CD4-positive, CD25-positive, alpha-beta regulatory T cell (primary cell): ENCODE results near the gene ATXN3L. TPM values are rescaled to one million over a fixed set of nuclear protein-coding genes. Genes with fewer than 3 reads are reported as not detected.

Source experiments
- ATAC-seq, 2 donors: fragments of 150-1000 bp; cut with Tn5 transposase; one replicate each; pipeline ENCODE4 v1.10.0; 2021; ENCODE audit warnings: low read depth in 2 of 2, moderate number of reproducible peaks in 2 of 2, moderate library complexity in 1 of 2
- DNase-seq, 3 donors: peaks; one replicate each; pipeline versions ENCODE4 v3.0.0 to v3.0.0-alpha.2; 2012 to 2022; ENCODE audit warnings: mixed read lengths in 1 of 3
- H3K27ac ChIP-seq: one replicate; pipeline ENCODE4 v1.7.0; 2013; ENCODE audit warnings: mild to moderate bottlenecking, low read length; ENCODE audit not compliant: insufficient read depth, poor library complexity, severe bottlenecking
- H3K27me3 ChIP-seq: one replicate; pipeline ENCODE4 v1.7.0; 2013; ENCODE audit warnings: low read length; ENCODE audit not compliant: control insufficient read depth, insufficient read depth
- H3K36me3 ChIP-seq: one replicate; pipeline ENCODE4 v1.7.0; 2013; ENCODE audit warnings: mild to moderate bottlenecking, low read length, moderate library complexity; ENCODE audit not compliant: control insufficient read depth, insufficient read depth
- H3K4me1 ChIP-seq: 2 replicates; pipeline ENCODE4 v1.7.0; 2013; ENCODE audit warnings: mild to moderate bottlenecking, low read length; ENCODE audit not compliant: insufficient read depth, control insufficient read depth, poor library complexity, severe bottlenecking
- H3K4me3 ChIP-seq: one replicate; pipeline ENCODE4 v1.7.0; 2013; ENCODE audit warnings: low read depth, mild to moderate bottlenecking, low read length, moderate library complexity
- H3K9me3 ChIP-seq, 2 experiments: 1 replicate in 1 of 2; 2 replicates in 1 of 2; pipeline ENCODE4 v1.7.0; 2013; ENCODE audit warnings: low read length in 2 of 2, mild to moderate bottlenecking in 1 of 2, moderate library complexity in 1 of 2; ENCODE audit not compliant: control insufficient read depth in 2 of 2
- H3K27ac Mint-ChIP-seq, 3 donors: one replicate each; pipeline ENCODE4 v1.8.0; 2020 to 2022; ENCODE audit warnings: mild to moderate bottlenecking in 3 of 3, mixed read lengths in 3 of 3, moderate library complexity in 2 of 3
- H3K27me3 Mint-ChIP-seq: one replicate; pipeline ENCODE4 v1.8.0; 2022; ENCODE audit warnings: mild to moderate bottlenecking, mixed read lengths
- H3K36me3 Mint-ChIP-seq: one replicate; pipeline ENCODE4 v1.8.0; 2020; ENCODE audit warnings: mixed read lengths
- H3K4me1 Mint-ChIP-seq, 4 donors: one replicate each; pipeline ENCODE4 v1.8.0; 2020 to 2022; ENCODE audit warnings: mixed read lengths in 4 of 4, mild to moderate bottlenecking in 1 of 4
- H3K4me3 Mint-ChIP-seq, 4 donors: one replicate each; pipeline ENCODE4 v1.8.0; 2020 to 2022; ENCODE audit warnings: mild to moderate bottlenecking in 4 of 4, mixed read lengths in 4 of 4, moderate library complexity in 3 of 4
- H3K9me3 Mint-ChIP-seq, 7 donors: one replicate each; pipeline ENCODE4 v1.8.0; 2020 to 2022; ENCODE audit warnings: mixed read lengths in 7 of 7, mild to moderate bottlenecking in 3 of 7, moderate library complexity in 2 of 7
- polyA plus RNA-seq, 4 donors: library from polyadenylated mRNA; unstranded; fragments of 300-500 nt; fragmentation: Illumina TruSeq; gene quantifications; one replicate each; pipeline ENCODE4 v1.2.3, GENCODE V29; 2021
- total RNA-seq: library from RNA; stranded (reverse); gene quantifications from one replicate; pipeline ENCODE4 v1.2.3, GENCODE V29; 2022

Gene ATXN3L
- total and polyA plus RNA-seq, 5 donors from 2014 or later = not detected

DNA sequence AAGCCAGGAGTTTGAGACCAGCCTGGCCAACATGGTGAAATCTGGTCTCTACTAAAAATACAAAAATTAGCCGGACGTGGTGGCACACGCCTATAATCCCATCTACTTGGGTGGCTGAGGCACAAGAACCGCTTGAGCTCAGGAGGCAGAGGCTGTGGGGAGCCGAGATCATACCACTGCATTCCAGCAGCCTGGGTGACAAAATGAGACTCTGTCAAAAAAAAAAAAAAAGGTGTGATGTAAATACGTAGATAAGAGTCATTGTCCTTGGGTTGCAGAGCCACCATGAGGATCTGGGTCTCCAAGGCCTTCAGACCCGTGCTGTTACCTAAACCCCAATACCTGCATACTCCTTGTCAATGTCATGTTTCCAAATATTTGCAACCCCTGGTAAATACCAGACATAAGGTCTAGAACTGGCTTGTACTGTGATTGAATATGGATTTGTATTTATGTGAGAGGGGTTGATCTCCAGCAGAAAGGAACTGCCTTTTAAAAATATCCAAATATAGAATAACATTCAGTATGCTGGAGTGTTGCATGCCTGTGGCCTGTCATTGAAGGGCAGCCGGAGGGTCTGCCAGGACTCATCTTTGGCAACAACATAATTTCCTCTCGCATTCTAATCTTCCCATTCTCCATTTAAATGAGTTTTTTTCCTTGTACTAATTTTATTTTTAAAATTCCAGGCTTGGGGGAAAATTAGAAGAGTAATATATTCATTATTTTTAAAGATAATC, 40.4 kb downstream of the ATXN3L start:
- DNase-seq (no peak), ATAC-seq (no peak)
- H3K9me3 ChIP-seq = no peaks in the 10 kb centered on the region
- no peak overlapping the region for H3K4me3 Mint-ChIP-seq
- no peak overlapping the region for H3K27ac ChIP-seq
- H3K4me3 ChIP-seq = no peak overlapping the region
- no peaks in the 10 kb centered on the region for H3K27me3 ChIP-seq
- no peaks in the 10 kb centered on the region for H3K4me1 ChIP-seq
- H3K4me1 Mint-ChIP-seq = peaks cover 0 to 7% (median 5%) of the 10 kb centered on the region in 4 donors
- H3K9me3 Mint-ChIP-seq = peaks cover 0 to 3% (median 0%) of the 10 kb centered on the region in 7 donors
- no peak overlapping the region for H3K27ac Mint-ChIP-seq
- H3K27me3 Mint-ChIP-seq = no peaks in the 10 kb centered on the region
- no peaks in the 10 kb centered on the region for H3K36me3 Mint-ChIP-seq
- no peaks in the 10 kb centered on the region for H3K36me3 ChIP-seq

DNA sequence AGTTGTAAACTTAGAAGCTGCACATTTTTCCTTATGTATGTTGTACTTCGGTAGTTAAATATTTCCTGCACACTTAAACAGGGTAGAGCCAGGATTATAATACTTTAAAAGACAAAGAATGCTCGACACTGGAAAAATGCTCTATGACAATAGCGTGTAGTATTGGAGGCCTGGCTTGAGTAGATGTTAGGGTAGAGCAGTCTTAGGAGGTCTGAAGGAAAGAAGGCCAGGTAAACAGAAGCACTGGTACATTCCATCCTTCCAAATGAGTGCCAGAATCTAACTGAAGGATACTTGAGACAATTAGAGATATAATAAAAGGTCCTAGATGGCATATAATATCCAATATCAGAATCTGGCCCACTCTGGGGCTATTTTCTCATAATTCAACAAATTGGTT, 42.3 kb downstream of the ATXN3L start:
- H3K36me3 ChIP-seq = no peaks in the 10 kb centered on the region
- Mint-ChIP-seq H3K9me3 (no peaks in the 10 kb centered on the region), H3K27ac (no peak overlapping the region), H3K4me3 (no peak overlapping the region), H3K36me3 (no peaks in the 10 kb centered on the region), H3K4me1 (peaks cover 0 to 8% (median 3%) of the 10 kb centered on the region in 4 donors), H3K27me3 (no peaks in the 10 kb centered on the region)
- ATAC-seq (no peak), DNase-seq (no peak)
- H3K27me3 ChIP-seq = no peaks in the 10 kb centered on the region
- no peaks in the 10 kb centered on the region for H3K4me1 ChIP-seq
- H3K4me3 ChIP-seq = no peak overlapping the region
- H3K9me3 ChIP-seq = no peaks in the 10 kb centered on the region
- H3K27ac ChIP-seq = no peak overlapping the region

DNA sequence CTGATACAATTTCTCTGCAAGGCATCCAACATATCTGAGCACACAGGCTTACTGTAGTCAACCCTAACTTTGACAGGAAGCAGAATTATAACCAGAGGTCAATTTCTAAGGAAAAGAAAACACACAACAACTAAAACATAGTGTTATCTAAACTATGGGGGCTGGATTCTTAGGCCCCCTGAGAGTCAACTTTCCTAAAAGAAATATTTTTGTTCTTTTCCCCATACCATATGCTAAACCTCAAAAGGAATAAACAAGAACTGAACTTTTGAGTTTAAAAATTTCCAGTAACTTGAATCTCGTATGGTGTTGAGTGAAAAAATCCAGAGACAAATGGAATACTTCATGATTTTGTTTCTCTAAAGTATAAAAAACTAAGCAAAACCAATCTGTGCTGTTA, 42.9 kb downstream of the ATXN3L start:
- H3K9me3 Mint-ChIP-seq = no peaks in the 10 kb centered on the region
- no peaks in the 10 kb centered on the region for H3K27me3 ChIP-seq
- H3K9me3 ChIP-seq = no peaks in the 10 kb centered on the region
- H3K36me3 Mint-ChIP-seq = no peaks in the 10 kb centered on the region
- no peak overlapping the region for H3K27ac Mint-ChIP-seq
- no peak overlapping the region for H3K27ac ChIP-seq
- H3K4me3 ChIP-seq = no peak overlapping the region
- DNase-seq = no peak
- no peaks in the 10 kb centered on the region for H3K27me3 Mint-ChIP-seq
- ATAC-seq = no peak
- no peaks in the 10 kb centered on the region for H3K36me3 ChIP-seq
- no peak overlapping the region for H3K4me3 Mint-ChIP-seq
- peaks cover 0 to 8% (median 3%) of the 10 kb centered on the region in 4 donors for H3K4me1 Mint-ChIP-seq
- H3K4me1 ChIP-seq = no peaks in the 10 kb centered on the region

DNA sequence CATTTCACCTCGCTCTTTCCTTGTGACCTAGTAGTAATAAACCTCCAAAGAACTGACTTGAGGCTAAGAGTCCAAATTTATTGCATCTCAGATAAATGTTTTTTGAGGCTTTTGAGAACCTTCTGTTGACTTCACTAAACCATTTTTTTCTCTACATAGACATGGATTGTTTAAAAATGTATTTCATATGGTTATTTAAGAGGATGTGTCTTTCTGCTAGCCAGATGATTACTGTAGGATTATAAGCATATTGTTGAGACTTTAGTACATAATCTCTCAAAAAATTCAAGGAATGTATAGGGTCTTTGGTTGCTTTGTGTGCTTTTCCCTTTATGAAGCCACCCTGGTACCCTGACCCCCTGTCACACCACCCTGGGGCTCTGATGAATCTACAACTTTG, 44.8 kb downstream of the ATXN3L start:
- no peak for ATAC-seq
- Histone ChIP-seq H3K36me3 (no peaks in the 10 kb centered on the region), H3K4me3 (no peak overlapping the region), H3K9me3 (no peaks in the 10 kb centered on the region), H3K27ac (no peak overlapping the region), H3K4me1 (no peaks in the 10 kb centered on the region), H3K27me3 (no peaks in the 10 kb centered on the region)
- no peak overlapping the region for H3K4me3 Mint-ChIP-seq
- H3K27me3 Mint-ChIP-seq = no peaks in the 10 kb centered on the region
- H3K36me3 Mint-ChIP-seq = no peaks in the 10 kb centered on the region
- no peaks in the 10 kb centered on the region for H3K9me3 Mint-ChIP-seq
- no peak for DNase-seq
- no peak overlapping the region for H3K27ac Mint-ChIP-seq
- H3K4me1 Mint-ChIP-seq = peaks cover 0 to 8% (median 3%) of the 10 kb centered on the region in 4 donors

DNA sequence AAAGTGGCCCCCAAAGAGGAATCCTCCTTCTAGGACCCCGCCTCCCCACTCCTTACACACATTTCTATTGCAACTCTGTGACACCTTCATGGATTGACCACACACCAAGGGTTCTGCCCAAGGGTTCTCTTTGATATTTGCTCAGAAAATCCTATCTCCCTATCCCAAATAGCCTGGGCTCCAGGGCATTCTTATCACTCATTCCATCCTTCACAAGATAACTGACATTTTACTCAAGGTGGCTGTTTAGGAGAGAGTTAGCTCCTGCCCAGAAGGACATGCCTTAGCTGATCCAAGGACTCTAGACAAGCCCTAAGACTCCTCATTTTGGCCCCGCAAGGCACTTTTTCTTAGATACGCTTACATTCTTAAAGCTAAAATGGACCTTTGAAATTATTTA, 47.4 kb downstream of the ATXN3L start:
- H3K4me3 Mint-ChIP-seq = no peak overlapping the region
- H3K4me1 ChIP-seq = no peaks in the 10 kb centered on the region
- H3K36me3 ChIP-seq = no peaks in the 10 kb centered on the region
- H3K27ac Mint-ChIP-seq = no peak overlapping the region
- H3K27me3 ChIP-seq = no peaks in the 10 kb centered on the region
- ATAC-seq (no peak), DNase-seq (no peak)
- no peaks in the 10 kb centered on the region for H3K9me3 ChIP-seq
- no peak overlapping the region for H3K4me3 ChIP-seq
- H3K27ac ChIP-seq = no peak overlapping the region
- H3K4me1 Mint-ChIP-seq = peaks cover 0 to 4% (median 0%) of the 10 kb centered on the region in 4 donors
- H3K27me3 Mint-ChIP-seq = no peaks in the 10 kb centered on the region
- H3K9me3 Mint-ChIP-seq = no peaks in the 10 kb centered on the region
- no peaks in the 10 kb centered on the region for H3K36me3 Mint-ChIP-seq

DNA sequence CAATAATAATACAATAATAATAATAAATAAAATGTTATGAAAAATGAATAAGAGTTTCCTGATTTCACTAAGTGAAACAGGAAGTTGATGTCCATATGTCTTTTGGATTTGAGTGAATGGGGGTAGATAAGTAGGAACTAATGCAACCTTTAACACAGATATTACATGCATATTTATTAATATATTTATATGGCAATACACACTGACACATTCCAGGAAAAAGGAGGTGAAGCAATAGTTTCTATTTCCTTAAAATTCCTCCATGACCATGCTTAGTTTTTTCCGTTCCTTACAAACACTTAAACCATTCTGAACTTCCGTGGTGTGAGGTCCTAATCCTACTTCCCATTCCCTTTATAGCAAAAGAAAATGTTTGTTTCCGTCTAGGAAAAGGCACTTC, 48.3 kb downstream of the ATXN3L start:
- Mint-ChIP-seq H3K27ac (no peak overlapping the region), H3K27me3 (no peaks in the 10 kb centered on the region), H3K9me3 (no peaks in the 10 kb centered on the region), H3K4me3 (no peak overlapping the region), H3K36me3 (no peaks in the 10 kb centered on the region), H3K4me1 (peaks cover 0 to 2% (median 0%) of the 10 kb centered on the region in 4 donors)
- Histone ChIP-seq H3K4me1 (no peaks in the 10 kb centered on the region), H3K4me3 (no peak overlapping the region), H3K9me3 (no peaks in the 10 kb centered on the region), H3K27ac (no peak overlapping the region), H3K27me3 (no peaks in the 10 kb centered on the region), H3K36me3 (no peaks in the 10 kb centered on the region)
- DNase-seq (no peak), ATAC-seq (no peak)

DNA sequence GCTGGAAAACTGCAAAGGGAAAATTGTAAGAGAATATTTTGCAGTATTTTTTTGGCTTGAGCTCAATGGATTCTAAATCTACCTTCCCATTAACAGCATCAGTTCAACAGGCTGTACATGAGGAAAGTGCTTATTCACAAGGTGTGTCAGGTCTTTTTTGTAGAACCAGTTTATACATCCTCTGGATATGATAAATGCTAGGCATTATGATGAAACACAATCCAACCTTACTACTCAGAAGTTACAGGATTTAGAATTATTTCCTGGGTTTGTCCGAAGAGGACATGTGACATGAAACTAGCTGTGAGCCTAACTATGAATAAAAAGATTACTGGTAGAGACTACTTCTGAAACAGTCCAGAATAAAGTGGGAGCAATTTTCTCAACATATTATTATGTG, 49.5 kb downstream of the ATXN3L start:
- Histone ChIP-seq H3K4me3 (no peak overlapping the region), H3K9me3 (no peaks in the 10 kb centered on the region), H3K36me3 (no peaks in the 10 kb centered on the region), H3K27me3 (no peaks in the 10 kb centered on the region), H3K27ac (no peak overlapping the region), H3K4me1 (no peaks in the 10 kb centered on the region)
- Mint-ChIP-seq H3K4me1 (peaks cover 0 to 2% (median 0%) of the 10 kb centered on the region in 4 donors), H3K27me3 (no peaks in the 10 kb centered on the region), H3K36me3 (no peaks in the 10 kb centered on the region), H3K4me3 (no peak overlapping the region), H3K9me3 (no peaks in the 10 kb centered on the region), H3K27ac (no peak overlapping the region)
- DNase-seq = no peak
- no peak for ATAC-seq

DNA sequence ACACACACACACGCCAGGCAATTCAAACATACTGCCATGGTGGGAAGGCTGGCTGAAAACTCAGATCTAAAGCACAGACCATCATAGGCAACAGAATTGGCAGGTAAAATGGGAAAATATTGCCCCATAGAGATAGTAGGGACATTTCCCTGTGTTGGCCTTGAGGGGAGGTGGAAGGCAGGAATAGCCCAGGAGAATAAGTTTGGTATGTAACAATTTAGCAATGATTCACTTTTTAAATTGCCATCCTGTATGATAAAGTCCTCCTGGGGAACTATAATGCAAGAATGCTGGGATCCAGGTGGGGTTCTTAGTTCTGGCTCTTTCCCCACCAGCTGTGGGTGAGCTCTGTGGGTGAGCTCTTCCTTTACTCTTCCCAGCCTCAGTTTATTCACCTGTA, 51.0 kb downstream of the ATXN3L start:
- no peaks in the 10 kb centered on the region for H3K36me3 Mint-ChIP-seq
- H3K36me3 ChIP-seq = no peaks in the 10 kb centered on the region
- no peaks in the 10 kb centered on the region for H3K4me1 ChIP-seq
- H3K27ac Mint-ChIP-seq = no peak overlapping the region
- no peak for DNase-seq
- H3K27me3 ChIP-seq = no peaks in the 10 kb centered on the region
- no peaks in the 10 kb centered on the region for H3K9me3 Mint-ChIP-seq
- no peaks in the 10 kb centered on the region for H3K27me3 Mint-ChIP-seq
- no peak overlapping the region for H3K4me3 Mint-ChIP-seq
- no peak overlapping the region for H3K27ac ChIP-seq
- H3K4me1 Mint-ChIP-seq = peaks cover 0 to 3% (median 0%) of the 10 kb centered on the region in 4 donors
- no peak for ATAC-seq
- H3K9me3 ChIP-seq = no peaks in the 10 kb centered on the region
- no peak overlapping the region for H3K4me3 ChIP-seq
